Sigmoid colon (tissue), 4 donors: ENCODE data around the gene OGFOD2.

Experiments used
- POLR2A ChIP-seq, 2 donors: fragments of 450-650 bp; IDR thresholded peaks; one replicate each; pipeline ENCODE4 v1.6.1; 2016; ENCODE audit warnings: antibody characterized with exemption in 2 of 2, mild to moderate bottlenecking in 2 of 2, moderate library complexity in 2 of 2
- POLR2AphosphoS5 ChIP-seq, 4 donors: sonication (generic); formaldehyde crosslinking; IDR thresholded peaks; one replicate each; pipeline ENCODE4 v1.6.1; 2017; ENCODE audit warnings: antibody characterized with exemption in 4 of 4
- TF ChIP-seq, protein P1 (sequence below), 4 experiments: fragments of 450-650 bp in 3 of 4; fragments of 200-600 bp in 1 of 4; IDR thresholded peaks; one replicate each; pipeline ENCODE4 v1.5.1; 2016 to 2019; ENCODE audit warnings: antibody characterized with exemption in 4 of 4, mild to moderate bottlenecking in 3 of 4, moderate library complexity in 2 of 4

DNA sequence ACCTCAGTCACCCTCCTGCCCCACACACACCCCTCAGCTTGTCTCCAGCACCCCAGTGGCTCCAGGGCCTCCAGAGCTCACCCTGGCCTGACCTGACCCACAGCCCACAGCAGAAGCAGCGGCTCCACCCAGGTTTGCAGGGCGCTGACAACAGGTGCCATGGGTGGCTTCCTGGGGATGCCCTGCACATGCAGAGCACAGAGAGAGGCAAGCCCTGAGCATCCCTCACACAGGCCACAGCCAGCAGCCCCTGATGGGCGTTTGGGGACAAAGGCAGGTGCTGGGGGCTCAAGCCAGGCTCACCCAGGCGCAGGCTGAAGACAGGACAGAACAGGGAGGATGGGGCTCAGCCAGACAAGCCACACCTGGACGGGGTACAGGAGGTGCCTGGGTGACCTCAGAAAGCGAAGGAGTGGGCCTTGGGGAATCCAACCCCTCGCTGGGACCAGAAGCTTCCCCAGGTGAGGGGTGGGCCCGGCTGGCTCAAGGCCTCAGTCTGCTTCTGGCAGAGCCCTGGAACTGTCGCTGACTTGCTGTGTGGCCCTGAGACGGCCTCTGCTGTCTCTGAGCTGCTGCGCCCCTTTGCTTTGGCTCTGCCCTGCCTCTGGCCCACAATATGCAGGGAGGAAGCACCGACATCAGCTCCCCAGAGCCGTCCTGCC lies 16.0 kb downstream of the OGFOD2 start:
- TF ChIP-seq, protein P1, sequence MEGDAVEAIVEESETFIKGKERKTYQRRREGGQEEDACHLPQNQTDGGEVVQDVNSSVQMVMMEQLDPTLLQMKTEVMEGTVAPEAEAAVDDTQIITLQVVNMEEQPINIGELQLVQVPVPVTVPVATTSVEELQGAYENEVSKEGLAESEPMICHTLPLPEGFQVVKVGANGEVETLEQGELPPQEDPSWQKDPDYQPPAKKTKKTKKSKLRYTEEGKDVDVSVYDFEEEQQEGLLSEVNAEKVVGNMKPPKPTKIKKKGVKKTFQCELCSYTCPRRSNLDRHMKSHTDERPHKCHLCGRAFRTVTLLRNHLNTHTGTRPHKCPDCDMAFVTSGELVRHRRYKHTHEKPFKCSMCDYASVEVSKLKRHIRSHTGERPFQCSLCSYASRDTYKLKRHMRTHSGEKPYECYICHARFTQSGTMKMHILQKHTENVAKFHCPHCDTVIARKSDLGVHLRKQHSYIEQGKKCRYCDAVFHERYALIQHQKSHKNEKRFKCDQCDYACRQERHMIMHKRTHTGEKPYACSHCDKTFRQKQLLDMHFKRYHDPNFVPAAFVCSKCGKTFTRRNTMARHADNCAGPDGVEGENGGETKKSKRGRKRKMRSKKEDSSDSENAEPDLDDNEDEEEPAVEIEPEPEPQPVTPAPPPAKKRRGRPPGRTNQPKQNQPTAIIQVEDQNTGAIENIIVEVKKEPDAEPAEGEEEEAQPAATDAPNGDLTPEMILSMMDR (IDR thresholded peaks at IDR 0.05) = no peak
- TF ChIP-seq POLR2A (IDR thresholded peaks at IDR 0.05) = no peak
- TF ChIP-seq POLR2AphosphoS5 (IDR thresholded peaks at IDR 0.05) = no peak
